ENCODE results near the gene SCFD2.

SCFD2 gene

DNA sequence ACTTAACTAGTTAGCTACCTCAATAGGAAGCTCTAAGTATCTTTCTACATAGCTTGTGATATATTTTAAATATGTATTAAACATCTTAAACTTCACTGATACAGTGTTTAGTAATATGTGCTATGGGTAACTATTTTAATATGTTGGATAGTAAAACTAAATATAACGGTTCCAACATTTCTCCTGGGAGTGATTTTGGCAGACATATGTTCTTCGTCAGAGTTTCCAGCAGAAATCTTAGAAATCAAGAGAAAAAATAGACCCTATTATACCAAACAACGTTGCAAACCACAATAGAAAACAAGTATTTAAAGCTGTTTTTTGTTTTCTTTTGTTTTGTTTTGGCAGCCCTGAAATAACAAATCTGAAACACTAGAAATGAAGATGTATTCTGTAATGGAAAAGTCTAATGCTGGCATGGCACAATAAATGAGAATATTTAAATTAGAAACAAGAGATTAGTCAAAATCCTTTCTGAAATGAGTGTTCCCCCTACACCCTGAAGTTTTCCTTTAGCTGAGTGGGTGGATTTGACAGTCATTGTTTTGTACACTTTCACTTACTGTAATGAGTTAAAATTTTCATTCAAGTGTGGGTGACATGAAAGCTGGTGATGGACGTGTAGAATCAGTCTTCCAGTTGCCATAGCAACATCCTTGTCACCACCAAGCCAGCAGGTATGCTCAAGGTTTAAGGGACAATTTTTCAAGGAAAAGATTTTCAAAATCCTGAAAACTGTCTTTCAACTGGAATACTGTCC, 233.5 kb downstream of the SCFD2 start:
- no peak for DNase-seq

DNA sequence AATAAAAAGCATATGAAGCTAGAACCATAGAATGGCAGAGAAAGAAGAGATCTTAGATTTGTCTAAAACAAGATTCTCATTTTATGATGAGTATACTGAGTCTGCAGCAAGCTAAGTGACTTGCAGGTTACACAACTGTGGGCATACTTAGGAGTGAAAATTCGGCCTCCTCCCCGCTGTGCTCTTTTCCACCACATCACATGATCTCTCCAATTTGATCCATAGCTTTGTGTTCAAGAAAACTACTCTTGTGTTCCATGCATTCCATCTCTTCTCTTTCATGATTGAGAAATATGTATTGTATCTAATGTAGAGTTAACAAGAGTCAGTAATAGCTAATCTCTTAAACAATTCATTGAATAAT, 234.3 kb downstream of the SCFD2 start:
- DNase-seq, result no peak

- no peak for DNase-seq
Observed at GRCh38 chr4:53130896-53131561, 234.8 kb downstream of the SCFD2 start.

GRCh38 chr4:53128706-53129357, 237.0 kb downstream of the SCFD2 start:
- DNase-seq, result no peak

GRCh38 chr4:53128231-53128630, 237.6 kb downstream of the SCFD2 start:
- no peak for DNase-seq

GRCh38 chr4:53127365-53127764, 238.5 kb downstream of the SCFD2 start:
- DNase-seq, result no peak

GRCh38 chr4:53126099-53126498, 239.8 kb downstream of the SCFD2 start:
- DNase-seq, result no peak

GRCh38 chr4:53123819-53124218, 242.0 kb downstream of the SCFD2 start:
- no peak for DNase-seq

DNA sequence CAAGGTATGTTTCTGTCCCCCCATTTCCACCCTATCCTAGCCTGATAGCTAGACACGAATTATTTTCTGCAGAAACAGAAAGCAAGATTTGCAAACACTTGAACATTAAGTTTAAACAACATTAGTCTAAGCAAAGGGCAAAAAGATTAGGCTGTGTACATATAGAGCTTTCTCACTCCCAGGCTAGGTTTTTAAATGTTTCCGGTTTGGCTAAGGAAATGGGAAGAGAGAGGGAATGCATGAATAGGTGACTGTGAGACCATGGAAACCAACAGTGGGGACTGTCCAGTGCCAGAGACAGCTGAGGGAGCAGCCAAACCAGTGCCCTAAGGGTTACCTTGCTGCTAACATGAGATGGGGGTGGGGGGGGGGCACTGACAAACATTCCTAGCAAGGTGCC, 242.7 kb downstream of the SCFD2 start:
- DNase-seq, result no peak

- DNase-seq, result no peak
Observed at GRCh38 chr4:53122280-53123116, 243.4 kb downstream of the SCFD2 start.

DNA sequence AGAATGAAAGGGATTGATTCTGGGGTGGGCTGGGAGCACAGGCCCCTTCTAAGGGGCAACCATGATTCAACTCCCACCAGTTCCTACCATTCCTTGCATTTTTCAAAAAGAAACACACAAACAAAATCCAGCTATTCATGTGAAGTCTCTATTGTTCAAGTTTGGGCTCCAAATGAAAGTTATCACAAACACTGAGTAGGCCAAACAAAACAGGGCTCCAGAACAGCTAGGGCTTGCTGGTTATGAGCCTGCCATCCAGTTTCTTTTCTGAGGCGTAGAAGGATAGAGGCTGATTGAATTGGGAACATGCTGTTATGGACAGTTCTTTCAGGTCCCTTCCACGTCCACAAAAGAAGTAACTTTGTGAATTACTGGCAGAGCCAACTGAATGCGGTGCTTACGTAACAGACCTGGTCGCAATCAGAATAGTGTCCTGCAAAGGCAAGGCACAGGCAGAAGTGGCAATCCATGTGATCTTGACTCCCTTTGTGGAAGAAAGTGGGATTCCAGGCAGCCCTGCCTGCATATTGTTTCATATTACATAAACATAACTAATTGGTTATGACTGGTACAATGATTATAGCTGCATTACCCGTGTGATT, 244.5 kb downstream of the SCFD2 start:
- no peak for DNase-seq

DNA sequence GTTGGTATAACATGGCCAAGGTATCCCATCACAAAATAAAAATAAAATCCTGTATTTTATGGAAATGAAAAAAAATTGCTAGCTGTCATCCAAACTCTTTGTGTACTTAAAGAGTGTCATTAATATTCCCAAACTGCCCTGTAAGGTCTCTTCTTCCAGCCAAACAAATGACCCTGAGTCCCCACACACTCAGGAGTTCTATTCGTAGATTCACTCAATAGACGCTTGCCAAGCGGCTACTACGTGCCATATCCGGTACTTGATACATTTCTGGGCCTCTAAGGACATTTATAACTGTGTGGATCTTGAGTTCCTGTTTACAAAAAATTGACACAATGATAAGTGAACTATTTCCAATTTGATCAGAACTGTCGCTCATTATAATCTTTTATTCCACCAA, 245.1 kb downstream of the SCFD2 start:
- DNase-seq, result no peak

DNA sequence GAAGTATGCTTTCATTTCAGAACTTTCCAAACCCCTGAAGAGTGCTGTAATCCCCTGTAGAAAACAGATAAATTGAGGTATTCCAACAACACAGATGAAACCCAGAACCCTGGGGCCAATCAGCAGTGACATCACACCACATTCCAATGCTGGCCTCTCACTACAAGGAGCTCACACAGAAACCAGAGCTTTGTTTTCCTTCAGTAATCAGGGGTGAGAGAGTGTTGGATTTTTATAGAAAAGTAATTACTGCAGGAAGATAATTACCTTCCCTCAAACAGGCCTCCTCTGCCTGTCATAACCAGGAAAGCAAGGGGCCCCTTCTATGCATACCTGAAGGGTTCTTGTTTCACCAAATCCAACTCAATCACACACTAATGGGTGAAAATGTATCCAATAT, 246.2 kb downstream of the SCFD2 start:
- DNase-seq, result no peak

- DNase-seq, result no peak
Observed at GRCh38 chr4:53118676-53119075, 247.2 kb downstream of the SCFD2 start.

DNA sequence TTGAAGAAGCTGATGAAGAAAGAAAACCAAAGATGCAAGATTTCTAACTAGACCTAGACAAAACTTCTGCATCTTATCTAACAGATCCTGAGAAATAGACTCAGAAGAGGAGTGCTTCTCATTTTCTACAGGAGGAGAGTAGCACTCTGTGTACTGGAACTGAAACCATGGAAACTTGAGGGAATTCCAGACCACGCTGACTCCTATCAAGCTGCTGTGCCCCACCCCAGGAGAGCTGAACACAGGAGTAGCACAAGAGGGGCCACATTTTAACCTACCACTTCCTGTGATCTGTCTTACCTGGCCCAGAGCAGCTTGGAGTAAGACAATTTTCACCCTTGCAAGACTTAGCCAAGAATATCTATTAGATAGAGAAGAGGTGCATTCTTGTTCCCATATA, 248.9 kb downstream of the SCFD2 start:
- DNase-seq, result no peak

GRCh38 chr4:53113431-53114225, 252.2 kb downstream of the SCFD2 start:
- DNase-seq, result no peak

- no peak for DNase-seq
Observed at GRCh38 chr4:53105313-53105712, 260.5 kb downstream of the SCFD2 start.

DNA sequence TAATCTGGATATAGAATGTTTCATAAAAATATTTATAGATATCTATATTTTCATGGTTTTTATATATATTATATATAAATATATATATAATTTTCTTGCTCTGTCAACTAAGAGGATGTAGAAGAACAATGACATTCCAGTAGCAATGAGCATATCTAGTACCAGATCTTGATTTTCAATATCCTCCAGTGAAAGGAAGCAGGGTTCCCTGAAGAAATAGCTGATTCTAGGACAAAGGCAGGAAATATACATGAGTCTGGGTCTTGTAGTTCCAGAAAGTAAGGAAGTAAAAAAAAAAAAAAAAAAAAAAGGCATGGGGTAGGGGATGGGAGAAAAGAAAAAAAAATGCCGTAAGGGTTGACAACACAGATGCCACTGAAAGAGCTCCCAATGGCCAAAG, 262.4 kb downstream of the SCFD2 start:
- DNase-seq, result no peak

DNA sequence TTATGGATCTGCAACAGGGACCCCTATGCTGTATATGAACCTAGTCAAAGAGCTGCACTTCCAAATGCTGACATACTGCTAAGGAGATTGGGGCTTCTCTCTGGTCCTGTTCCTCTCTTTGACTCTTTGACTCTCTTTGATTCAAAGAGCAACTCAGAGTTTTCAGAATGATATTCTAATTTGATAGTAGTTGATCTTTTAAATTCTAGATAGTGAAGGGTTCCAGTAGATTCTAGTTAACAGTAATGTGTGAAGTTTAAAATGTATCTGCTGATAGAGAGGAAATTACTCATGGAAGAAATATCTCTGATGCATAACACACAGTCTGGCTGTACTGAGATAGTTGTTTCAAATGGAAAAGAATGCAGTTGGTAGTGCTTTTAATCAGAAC, 264.7 kb downstream of the SCFD2 start:
- DNase-seq, result no peak

DNA sequence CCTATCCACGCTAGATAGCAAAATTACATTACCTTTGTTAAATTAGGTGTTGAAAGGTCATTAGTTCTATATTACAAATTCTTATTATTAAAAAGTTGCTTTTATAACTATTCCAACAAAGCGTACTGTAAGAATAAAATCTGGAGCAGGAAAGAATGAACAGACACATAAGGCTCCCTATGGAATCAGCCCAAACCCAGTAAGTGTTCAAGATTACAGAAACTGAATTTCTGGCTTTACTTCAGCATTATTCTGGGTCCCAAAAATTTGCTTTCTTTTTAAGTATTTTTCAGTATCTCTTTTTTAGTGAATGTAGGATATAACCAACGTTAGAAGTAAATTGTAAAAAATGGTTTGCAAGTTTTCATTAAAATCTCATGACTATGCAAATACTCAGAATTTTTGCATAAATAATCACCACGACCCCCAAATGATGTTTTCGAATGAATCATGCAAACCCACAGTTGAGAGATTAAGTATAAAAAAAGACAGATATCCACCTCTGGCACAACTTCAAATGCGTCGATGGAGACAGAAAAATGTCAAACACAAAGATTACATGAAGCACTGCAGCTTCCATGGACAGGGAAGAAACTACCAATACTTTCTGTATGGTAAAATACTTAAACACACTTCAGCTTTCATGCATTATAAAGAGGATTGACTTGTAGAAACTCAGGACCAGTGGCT, 265.2 kb downstream of the SCFD2 start:
- DNase-seq, result no peak

GRCh38 chr4:53098681-53099121, 267.2 kb downstream of the SCFD2 start:
- no peak for DNase-seq
